ENCODE results near the gene LOC128125822.

LOC128125822 gene

GRCh38 chr6:63558278-63558677, 14.0 kb upstream of the LOC128125822 start:
- H2AFZ ChIP-seq (ENCODE audit: low read depth, low read length), result no peak overlapping the region
- no peak for TF ChIP-seq SMC3 (conservative IDR thresholded peaks at IDR 0.05; ENCODE audit: poor library complexity)
- no peak for TF ChIP-seq EZH2 (IDR thresholded peaks at IDR 0.05; ENCODE audit: borderline replicate concordance, insufficient read depth, low read length, poor library complexity, severe bottlenecking)
- no peak for TF ChIP-seq REST (IDR thresholded peaks at IDR 0.05; ENCODE audit: borderline replicate concordance)
- no peak for TF ChIP-seq POLR2AphosphoS5 (IDR thresholded peaks at IDR 0.05)
- TF ChIP-seq MXI1 (conservative IDR thresholded peaks at IDR 0.05; ENCODE audit: poor library complexity, severe bottlenecking), result no peak
- TF ChIP-seq CTCF (IDR thresholded peaks at IDR 0.05; ENCODE audit: poor library complexity, severe bottlenecking), result no peak
- TF ChIP-seq EP300 (conservative IDR thresholded peaks at IDR 0.05; ENCODE audit: poor library complexity, severe bottlenecking), result no peak
- no peak for TF ChIP-seq RAD21 (conservative IDR thresholded peaks at IDR 0.05)
- TF ChIP-seq TAF1 (IDR thresholded peaks at IDR 0.05; ENCODE audit: low read depth), result no peak

GRCh38 chr6:63560801-63561287, 11.4 kb upstream of the LOC128125822 start:
- no peak overlapping the region for H2AFZ ChIP-seq (ENCODE audit: low read depth, low read length)
- no peaks in the 10 kb centered on the region for H3K9me2 ChIP-seq (ENCODE audit: insufficient read depth, low read length)
- no peak overlapping the region for H3K27ac ChIP-seq (ENCODE audit: low read length)
- H3K4me3 ChIP-seq (ENCODE audit: low read length), result no peak overlapping the region
- H3K79me2 ChIP-seq (replicated peaks; ENCODE audit: insufficient read depth, low read length), result no peaks in the 10 kb centered on the region
- no peaks in the 10 kb centered on the region for H3K36me3 ChIP-seq (ENCODE audit: insufficient read depth, low read length)
- H3K9ac ChIP-seq (ENCODE audit: low read length), result no peak overlapping the region
- no peaks in the 10 kb centered on the region for H3K9me3 ChIP-seq (ENCODE audit: low read length)
- no peak overlapping the region for H3K4me2 ChIP-seq (ENCODE audit: low read length)
- TF ChIP-seq TAF1 (IDR thresholded peaks at IDR 0.05; ENCODE audit: low read depth) (no peak), EP300 (conservative IDR thresholded peaks at IDR 0.05; ENCODE audit: poor library complexity, severe bottlenecking) (no peak), MXI1 (conservative IDR thresholded peaks at IDR 0.05; ENCODE audit: poor library complexity, severe bottlenecking) (no peak), REST (IDR thresholded peaks at IDR 0.05; ENCODE audit: borderline replicate concordance) (no peak), RAD21 (conservative IDR thresholded peaks at IDR 0.05) (no peak), EZH2 (IDR thresholded peaks at IDR 0.05; ENCODE audit: borderline replicate concordance, insufficient read depth, low read length, poor library complexity, severe bottlenecking) (no peak), SMC3 (conservative IDR thresholded peaks at IDR 0.05; ENCODE audit: poor library complexity) (no peak)
- no peaks in the 10 kb centered on the region for H3K27me3 ChIP-seq (ENCODE audit: insufficient read depth, low read depth, low read length)
- H4K20me1 ChIP-seq (ENCODE audit: insufficient read depth), result no peaks in the 10 kb centered on the region
- H3F3A ChIP-seq (ENCODE audit: insufficient read depth, low read length, poor library complexity, severe bottlenecking), result no peaks in the 10 kb centered on the region

More at GRCh38 chr6:63558278-63558677, 14.0 kb upstream of the LOC128125822 start:
- H3K9ac ChIP-seq (ENCODE audit: low read length), result no peak overlapping the region
- H3F3A ChIP-seq (ENCODE audit: insufficient read depth, low read length, poor library complexity, severe bottlenecking), result no peaks in the 10 kb centered on the region
- H3K9me2 ChIP-seq (ENCODE audit: insufficient read depth, low read length), result no peaks in the 10 kb centered on the region
- H3K4me2 ChIP-seq (ENCODE audit: low read length), result no peak overlapping the region
- H4K20me1 ChIP-seq (ENCODE audit: insufficient read depth), result no peaks in the 10 kb centered on the region
- H3K27me3 ChIP-seq (ENCODE audit: insufficient read depth, low read depth, low read length), result no peaks in the 10 kb centered on the region
- no peaks in the 10 kb centered on the region for H3K9me3 ChIP-seq (ENCODE audit: low read length)
- no peaks in the 10 kb centered on the region for H3K79me2 ChIP-seq (replicated peaks; ENCODE audit: insufficient read depth, low read length)
- H3K36me3 ChIP-seq (ENCODE audit: insufficient read depth, low read length), result no peaks in the 10 kb centered on the region
- H3K4me3 ChIP-seq (ENCODE audit: low read length), result no peak overlapping the region
- no peak overlapping the region for H3K27ac ChIP-seq (ENCODE audit: low read length)

Measured in neural cell (in vitro differentiated cells).